ENCODE measurements around the gene SRRM4.

The SRRM4 gene

DNA sequence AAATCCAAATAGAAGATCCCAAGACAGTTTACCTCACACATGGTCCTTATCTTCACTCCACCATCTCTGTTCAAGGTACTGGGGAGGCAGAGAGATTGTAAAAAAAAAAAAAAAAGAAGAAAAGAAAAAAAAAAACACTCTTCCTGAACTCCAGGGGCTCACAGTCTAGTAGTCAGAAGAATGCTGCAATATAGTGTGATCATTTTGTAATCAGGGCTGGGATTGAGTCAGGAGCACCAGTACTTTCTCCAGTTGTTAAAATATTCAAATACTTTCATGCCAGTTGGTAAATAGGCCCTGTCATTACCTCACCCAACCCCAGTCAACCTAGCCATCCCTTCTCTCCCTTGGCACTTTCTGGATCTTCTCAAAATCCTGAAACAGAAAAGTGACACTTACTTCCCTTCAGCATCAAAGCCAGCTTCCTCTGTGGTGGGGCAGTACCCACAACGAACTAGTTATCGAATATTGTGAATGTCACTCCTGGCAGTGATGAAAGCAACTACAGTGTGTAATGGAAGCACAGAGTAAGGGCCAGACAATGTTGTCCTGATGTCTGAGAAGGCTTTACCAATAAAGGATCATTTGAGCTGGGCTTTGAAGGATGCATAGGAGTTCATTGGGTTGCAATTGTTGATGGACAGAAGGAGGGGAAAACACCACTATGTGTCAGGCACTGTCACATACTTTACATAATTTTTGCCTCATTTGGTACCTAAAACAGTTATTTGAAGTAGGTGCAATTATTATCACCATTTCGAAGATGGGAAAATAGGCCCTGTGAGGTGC lies 153.1 kb downstream of the SRRM4 start:
- no peak for TF ChIP-seq CTCF (conservative IDR thresholded peaks at IDR 0.05; ENCODE audit: control insufficient read depth, insufficient read depth, low read depth, low read length)
- H3K4me3 ChIP-seq (ENCODE audit: control insufficient read depth, low read depth, low read length) = no peak overlapping the region
- DNase-seq (ENCODE audit: low read depth) = no peak

DNA sequence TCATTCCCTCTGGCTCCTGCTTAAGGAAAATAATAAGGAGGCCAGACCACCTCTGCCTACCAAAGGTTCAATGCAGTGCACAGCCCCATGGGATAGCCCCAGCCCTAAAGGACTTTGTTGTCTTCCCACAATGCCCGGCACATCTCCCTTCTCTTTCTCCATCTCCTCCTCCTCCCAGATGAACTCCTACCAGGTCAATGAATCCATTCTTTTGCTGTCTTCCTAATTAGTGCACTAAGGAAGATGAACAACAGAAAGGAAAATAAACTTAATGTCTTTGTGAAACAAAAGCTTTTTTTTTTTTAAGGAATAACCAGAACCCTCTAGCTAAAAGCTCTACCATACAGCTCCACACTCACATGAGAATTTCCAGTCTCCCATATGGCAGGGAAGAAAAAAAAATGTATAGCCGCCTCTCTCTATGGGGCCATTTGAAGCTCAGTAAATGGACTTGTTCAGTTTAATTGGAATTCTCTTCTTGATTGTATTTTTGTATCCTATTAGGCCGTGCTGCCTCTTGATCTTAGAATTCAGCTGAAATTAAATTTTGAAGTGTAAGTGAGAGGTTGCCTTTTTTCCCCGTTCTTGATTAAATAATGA lies 155.6 kb downstream of the SRRM4 start:
- no peak for DNase-seq (ENCODE audit: low read depth)
- H3K4me3 ChIP-seq (ENCODE audit: control insufficient read depth, low read depth, low read length) = no peak overlapping the region
- TF ChIP-seq CTCF (conservative IDR thresholded peaks at IDR 0.05; ENCODE audit: control insufficient read depth, insufficient read depth, low read depth, low read length) = no peak

- TF ChIP-seq CTCF (conservative IDR thresholded peaks at IDR 0.05; ENCODE audit: control insufficient read depth, insufficient read depth, low read depth, low read length) = no peak
- no peak overlapping the region for H3K4me3 ChIP-seq (ENCODE audit: control insufficient read depth, low read depth, low read length)
- no peak for DNase-seq (ENCODE audit: low read depth)
Measured at GRCh38 chr12:119139448-119139847, 158.1 kb downstream of the SRRM4 start.

- no peak overlapping the region for H3K4me3 ChIP-seq (ENCODE audit: control insufficient read depth, low read depth, low read length)
- no peak for TF ChIP-seq CTCF (conservative IDR thresholded peaks at IDR 0.05; ENCODE audit: control insufficient read depth, insufficient read depth, low read depth, low read length)
- DNase-seq (ENCODE audit: low read depth) = no peak
Measured at GRCh38 chr12:119145367-119145766, 164.0 kb downstream of the SRRM4 start.

DNA sequence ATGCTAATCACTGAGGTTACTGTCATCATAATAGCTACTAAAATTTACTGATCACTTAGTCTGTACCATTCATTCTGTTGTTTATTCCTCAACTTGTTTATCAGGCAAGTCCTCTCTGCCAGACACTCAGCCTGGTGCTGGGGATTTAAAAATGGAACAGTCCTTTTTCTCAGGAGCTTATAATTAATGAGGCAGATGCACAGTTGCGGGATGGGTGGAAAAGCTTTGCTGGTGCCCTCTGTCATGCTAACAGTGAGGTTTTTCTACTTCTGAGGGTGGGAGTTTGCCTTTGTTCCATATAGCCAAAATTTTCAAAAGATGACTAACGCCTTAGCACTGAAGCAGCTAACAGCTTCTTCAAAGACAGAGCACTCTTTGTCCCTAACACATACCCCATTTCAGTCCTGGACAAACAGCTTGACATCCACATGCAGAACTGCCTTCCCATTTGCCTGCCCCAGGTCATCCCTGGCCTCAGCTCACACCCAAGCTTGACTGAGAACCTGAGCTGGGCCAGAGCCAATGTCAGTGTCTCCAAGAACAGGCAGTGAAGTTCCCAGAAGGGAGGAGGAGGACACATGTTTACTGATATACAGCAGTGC lies 166.6 kb downstream of the SRRM4 start:
- no peak for DNase-seq (ENCODE audit: low read depth)
- no peak overlapping the region for H3K4me3 ChIP-seq (ENCODE audit: control insufficient read depth, low read depth, low read length)
- TF ChIP-seq CTCF (conservative IDR thresholded peaks at IDR 0.05; ENCODE audit: control insufficient read depth, insufficient read depth, low read depth, low read length) = no peak

DNA sequence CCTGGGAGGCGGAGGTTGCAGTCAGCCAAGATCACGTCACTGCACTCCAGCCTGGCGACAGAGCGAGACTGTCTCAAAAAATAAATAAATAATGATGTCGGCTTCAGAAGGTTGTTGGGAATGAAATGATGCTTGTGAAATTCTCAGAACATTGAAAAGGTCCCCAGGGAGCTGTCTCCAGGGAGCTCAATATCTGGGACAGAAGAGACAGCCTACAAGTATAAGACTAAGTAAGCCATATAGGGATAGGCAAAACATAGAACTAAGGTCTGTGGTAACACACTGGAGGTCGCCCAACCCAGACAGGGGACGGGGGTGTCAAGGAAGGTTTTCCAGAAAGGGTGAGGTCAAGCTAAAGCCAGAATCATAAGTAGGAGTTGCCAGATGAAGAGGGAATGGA lies 167.9 kb downstream of the SRRM4 start:
- DNase-seq (ENCODE audit: low read depth) = no peak
- TF ChIP-seq CTCF (conservative IDR thresholded peaks at IDR 0.05; ENCODE audit: control insufficient read depth, insufficient read depth, low read depth, low read length) = no peak
- no peak overlapping the region for H3K4me3 ChIP-seq (ENCODE audit: control insufficient read depth, low read depth, low read length)

Measured in fibroblast of mammary gland (primary cell).